Embryonic facial prominence (tissue), 1 donor: ENCODE results near the gene ENTPD1.
"Not testable (repeated sequence)": the region's sequence is repeated elsewhere in the genome, so short reads cannot be mapped to it uniquely, and the experiment has no call there.

Source experiments
- DNase-seq: peaks from one replicate; pipeline ENCODE4 v3.0.0-alpha.2; 2016; ENCODE audit errors: extremely low spot score

ENTPD1 gene

DNA sequence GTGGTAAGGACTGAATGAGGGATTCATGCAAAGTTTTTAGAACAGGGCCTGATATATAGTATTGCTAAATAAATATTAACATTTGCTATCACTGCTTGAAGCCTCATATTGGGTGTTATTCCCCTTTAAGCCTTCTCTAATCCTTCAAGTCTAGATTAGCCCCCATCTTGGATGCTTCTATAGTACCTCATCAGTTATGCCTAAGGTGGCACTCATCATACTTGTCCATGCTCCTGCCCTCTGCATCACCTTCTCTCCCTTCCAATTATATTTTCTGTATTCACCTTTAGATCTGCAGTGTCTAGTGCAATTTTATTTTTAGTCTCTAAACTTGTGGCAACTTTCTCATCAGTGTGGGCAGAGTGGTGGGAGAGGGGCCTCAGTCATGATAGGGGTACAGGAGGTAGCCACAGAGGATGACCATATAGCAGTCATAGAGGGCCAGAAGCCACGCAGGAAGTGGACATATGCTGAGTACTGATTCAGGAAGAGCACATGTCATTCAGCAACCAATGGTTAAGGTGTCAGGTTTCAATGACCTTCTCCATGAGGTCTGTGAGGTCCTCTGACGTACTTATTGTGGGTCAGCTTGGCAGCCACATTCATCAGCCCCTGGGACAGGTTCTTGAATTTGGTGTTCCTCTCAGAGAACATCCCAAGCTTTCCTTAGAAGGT, 2.5 kb downstream of the ENTPD1 start:
- DNase-seq, result no peak

DNA sequence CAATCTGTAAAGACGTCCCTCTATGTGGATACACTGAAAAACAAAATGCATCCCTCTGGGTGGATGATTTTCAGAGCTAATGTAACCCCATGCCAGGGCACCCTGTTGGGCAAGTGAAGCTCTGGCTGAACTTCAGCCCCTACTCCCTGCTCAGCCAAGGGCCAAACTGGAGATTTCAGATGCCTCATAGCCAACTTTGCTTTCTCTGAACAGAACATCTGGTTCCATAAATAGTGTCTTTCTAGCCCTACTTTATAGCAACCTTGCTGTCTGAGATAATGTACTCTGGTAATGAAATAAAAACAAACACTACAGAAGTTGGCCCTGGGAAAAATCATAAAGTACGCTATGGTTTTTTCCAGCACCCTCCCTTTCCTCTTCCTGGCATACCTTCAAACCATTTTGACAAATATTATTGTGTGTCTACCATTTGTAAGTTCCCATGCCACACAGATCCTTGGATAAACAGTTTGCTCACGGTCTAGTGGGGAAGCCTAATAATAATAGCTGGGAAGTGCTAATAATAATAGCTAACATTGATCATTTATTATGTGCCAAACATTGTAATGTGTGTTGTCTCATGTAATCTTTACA, 3.4 kb downstream of the ENTPD1 start:
- DNase-seq, result no peak

DNA sequence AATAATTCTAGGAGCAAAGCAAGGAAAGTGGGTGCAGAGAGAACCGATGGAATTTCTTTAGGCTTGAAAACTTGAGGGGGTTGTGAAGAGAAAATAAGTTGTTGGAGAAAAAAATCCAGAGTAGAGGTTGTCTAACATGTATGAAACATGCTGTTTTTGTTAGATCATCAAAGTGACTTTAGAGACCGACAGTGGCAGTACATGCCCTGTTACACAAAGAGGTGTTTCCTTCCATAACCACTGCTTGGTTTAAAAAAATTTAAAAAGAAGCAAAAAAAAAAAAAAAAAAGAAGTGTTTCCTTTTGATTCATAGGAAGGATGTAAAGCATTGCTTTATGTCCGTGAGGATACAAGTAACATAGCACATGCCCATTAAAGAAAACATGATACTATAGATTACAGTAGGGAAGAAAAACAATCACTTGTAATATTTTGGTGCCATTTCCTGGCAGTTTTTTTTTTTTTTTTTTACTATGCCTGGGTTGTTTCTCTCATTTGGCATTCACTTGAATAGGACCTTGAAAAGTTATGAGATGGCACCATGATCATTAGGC, 6.1 kb downstream of the ENTPD1 start:
- no peak for DNase-seq

DNA sequence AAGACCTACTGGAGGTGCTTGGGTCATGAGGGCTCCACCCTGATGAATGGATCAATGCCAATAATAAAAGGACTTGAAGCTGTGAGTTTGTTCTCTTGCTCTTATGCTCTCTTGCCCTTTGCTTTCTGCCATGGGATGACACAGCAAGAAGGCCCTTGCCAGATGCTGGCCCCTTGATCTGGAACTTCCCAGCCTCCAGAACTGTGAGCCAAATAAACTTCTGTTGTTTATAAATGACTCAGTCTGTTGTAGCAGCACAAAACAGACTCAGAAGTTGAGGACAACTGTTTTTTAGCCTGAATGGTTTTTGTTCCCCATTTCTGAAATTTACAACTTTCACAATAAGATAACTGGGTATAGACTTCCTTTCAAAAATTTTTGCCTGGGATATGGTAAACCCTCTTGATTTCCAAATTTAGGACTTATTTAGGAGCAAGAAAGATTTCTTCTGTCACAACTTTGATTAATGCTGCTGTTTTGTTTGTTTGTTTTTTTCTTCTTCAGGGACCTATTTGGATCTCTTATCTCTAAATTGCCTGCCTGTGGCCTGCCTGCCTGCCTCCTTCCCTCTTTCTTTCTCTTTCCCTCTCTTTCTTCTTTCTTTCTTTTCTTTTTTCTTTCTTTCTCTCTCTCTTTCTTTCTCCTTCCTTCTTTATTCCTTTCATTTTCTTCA, 12.1 kb downstream of the ENTPD1 start:
- DNase-seq, result no peak

DNA sequence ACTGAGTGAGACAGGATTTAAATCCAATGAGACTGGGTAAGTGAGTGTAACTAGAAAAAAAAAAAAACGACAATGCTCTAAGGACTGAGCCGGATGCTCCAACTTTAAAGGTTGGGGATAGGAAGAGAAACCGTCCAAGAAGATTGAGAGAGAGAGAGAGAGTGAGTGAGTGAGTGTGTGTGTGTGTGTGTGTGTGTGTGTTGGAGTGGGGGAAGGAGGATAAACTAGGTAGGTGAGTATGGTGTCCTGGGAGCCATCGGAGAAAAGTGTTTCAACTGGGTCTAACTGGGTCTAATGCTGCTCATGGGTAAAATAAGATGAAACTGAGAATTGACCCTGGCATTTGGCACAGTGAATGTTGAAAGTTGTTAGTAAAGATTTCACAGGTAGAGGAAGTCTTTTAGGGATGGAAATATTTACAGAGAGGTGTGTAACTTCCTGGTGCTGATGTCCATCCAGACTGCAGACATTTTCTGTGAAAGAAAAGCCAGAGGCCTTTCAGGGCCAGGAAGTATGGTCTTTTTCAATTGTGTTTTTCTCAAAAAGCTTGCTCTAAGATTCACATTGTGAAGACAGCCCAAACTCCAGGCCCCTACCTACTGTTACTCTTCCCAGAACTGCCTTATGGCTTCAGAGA, 14.2 kb downstream of the ENTPD1 start:
- no peak for DNase-seq

DNA sequence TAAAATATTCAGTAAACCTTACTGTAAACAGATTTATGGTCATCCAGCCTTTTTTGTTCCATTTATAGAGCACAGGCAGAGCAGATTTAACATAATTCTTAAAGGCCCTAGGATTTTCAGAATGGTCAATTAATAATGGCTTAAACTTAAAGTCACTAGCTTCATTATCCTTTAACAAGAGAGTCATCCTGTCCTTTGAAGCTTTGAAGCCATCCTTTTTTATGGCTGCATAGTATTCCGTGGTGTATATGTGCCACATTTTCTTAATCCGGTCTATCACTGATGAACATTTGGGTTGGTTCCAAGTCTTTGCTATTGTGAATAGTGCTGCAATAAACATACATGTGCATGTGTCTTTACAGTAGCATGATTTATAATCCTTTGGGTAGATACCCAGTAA, 17.5 kb downstream of the ENTPD1 start:
- DNase-seq, result not testable (repeated sequence)

DNA sequence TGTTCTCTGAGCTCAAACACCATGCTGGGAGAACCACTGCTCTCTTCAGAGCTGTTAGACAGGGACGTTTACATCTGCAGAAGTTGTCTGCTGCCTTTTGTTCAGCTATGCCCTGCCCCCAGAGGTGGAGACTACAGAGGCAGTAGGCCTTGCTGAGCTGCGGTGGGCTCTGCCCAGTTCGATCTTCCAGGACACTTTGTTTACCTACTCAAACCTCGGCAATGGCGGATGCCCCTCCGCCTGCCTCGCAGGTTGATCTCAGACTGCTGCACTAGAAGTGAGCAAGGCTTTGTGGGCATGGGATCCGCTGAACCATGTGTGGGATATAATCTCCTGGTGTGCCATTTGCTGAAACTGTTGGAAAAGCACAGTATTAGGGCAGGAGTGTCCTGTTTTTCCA, 21.7 kb downstream of the ENTPD1 start:
- not testable (repeated sequence) for DNase-seq

DNA sequence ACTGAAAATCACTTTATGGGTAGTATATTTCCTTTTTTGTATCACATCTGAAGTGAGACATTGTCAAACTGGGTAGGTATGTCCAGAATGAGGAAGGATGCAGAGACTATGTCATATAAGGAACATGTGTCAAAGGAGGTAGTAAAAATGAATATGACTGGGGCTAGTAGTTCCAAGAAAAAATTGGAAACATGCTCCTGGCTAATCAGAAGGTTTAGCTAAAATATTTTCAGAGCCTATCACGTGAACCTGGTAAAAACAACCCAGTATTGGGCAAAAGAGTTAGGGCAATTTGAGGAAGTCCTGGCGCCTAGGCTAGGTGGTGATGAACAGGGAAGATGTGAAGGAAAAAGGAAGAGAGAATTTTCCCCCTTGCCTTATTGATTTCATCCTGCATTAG, 26.4 kb downstream of the ENTPD1 start:
- no peak for DNase-seq

DNA sequence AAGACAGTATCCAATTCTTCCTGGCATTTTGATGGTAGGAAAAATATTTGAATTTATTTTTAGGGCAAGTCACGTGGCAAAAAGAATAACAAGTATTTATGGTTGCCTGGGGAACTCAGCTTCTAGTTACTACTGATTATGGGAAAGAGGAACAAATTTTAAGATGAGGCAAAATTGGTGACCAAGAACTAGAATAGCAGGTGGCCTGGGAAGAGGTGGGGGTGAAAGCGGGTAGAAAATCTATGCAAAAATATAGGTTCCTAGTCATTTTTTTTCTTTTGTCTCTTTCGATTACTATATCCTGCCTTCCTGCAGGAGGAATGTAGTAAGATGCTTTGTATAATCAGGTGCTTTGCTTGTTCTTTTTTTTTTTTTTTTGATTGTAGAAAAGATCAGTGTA, 27.8 kb downstream of the ENTPD1 start:
- DNase-seq, result no peak

DNA sequence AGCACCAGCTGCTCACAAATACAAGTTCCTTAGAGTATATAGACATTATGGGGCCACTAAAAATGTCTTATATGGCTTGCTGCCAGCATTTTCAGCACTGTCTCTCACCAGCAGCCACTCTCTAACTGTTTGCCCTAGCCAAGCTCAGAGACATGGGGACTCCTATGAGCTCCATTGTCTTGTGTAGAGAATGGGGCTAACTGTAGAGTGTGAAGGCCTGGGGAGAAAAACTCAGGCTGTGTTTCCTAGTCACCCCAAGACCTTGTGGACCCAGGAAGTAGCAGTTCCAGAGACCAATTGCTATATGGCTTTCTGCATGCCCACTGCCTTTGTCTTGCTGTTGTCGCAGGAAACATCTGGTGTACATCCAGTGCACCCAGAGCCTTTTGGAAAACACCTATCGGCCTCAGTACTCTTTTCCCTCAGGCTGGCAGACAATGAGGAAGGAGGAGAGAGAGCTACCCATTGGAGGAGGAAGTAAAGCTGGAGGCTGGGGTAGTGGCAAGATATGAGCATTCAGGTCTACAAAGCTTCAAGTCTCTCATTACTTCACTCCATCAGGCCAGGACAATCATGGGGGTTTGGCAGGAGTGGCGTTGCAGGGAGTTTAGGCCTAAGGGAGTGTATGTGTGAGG, 28.4 kb downstream of the ENTPD1 start:
- DNase-seq, result no peak

DNA sequence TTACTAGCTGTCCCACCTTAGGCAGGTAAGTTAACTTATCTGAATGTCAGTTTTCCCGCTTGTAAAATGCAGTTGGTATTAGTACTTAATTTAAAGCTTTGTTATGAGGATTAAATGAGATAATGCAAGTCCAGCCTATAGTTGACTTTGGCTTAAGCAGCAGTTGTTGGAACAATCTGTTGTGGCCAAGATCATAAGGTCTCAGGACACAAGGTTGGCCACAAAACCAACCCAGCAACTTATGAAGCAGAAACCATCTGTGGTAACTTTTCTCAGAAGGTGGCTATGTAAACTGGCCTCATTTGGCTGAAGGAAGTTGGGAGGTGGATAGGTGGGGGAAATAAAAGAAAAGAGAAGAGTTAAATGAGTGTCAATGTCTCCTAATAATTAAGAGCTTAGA, 29.4 kb downstream of the ENTPD1 start:
- no peak for DNase-seq

DNA sequence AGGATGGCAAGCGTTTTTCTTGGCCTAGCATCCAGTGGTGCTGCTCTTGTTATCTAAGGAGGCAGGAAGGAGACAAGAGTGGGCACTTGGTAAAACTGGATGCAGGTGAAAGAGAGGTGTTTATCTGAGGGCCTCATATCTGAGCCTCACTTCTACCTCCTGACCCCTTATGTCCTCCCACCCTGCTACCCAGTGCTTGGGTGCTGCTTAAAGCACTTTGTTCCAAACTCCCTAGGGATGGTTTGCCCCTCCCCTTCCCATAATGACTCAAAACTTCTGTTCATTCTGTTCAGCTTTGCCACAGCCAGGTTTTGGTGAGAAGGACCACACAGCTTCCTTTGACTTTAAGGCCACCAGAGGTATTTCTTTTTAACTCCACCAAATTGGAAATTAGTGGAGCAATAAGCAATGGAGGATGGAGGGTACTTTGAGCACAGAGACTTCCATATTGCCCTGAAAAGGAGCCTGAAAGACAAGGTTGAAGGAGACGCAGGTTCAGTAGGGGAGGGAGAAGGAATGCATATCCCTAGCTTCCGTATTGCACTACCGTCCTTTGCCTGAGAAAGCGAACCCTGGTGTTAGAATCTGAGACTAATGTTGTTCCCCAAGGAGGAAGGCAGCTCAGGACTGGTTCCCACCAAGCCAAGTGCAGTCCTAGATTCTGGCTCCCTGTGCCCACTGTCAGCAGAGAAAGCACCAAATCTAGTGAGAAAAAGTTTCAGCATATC, 30.1 kb downstream of the ENTPD1 start:
- no peak for DNase-seq

DNA sequence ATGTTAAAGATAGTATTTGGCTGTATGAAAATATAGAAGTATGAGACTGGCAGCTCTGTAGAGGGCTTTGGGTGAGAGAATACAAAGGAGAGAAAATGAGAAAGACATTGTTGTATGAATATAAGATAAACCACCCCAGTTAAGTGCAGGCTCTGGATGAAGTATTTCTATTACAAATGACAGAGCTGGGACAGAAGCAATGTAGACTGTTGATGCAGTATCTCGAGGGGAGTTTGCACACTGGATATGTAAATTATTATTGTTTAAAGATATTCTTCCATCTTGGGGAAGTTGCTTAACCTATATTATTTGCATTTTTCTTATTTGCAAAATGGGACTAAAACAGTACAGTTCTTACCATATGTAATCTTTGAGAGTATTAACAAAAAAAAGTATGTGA, 31.5 kb downstream of the ENTPD1 start:
- DNase-seq, result no peak

DNA sequence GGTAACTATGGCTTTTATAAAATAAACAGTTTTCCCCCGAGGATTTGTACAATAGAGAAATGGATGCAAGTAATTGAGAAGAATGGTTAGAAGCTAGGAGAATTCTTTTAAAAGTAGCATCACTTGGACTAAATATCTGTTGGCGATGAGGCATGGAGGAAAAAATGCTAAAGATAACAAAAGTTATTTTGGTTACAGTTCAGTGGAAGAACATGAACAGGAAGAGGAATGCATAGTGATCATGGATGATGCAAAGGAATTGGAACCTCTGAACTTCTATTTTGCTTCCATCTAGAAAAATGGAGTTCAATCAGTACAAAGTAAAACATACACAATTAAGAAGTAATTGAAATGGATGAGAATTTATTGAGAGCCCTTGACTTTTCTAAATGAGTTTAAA, 32.9 kb downstream of the ENTPD1 start:
- no peak for DNase-seq

DNA sequence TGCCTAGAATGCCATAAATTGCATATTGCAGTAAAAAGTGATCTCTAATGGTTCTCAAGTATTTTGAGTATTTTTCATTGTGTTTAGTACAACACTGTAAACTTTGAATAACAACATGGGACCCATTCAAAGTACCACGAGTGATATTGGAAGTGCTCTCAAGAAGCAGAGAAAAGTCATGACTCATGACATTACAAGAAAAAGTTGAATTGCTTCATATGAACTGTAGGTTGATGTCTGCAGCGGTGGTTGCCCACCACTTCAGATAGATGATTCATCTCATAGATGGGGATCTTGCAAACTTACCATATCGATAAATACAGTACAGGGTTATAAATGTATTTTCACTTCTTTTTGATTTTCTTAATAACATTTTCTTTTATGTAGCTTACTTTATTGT, 33.9 kb downstream of the ENTPD1 start:
- no peak for DNase-seq

DNA sequence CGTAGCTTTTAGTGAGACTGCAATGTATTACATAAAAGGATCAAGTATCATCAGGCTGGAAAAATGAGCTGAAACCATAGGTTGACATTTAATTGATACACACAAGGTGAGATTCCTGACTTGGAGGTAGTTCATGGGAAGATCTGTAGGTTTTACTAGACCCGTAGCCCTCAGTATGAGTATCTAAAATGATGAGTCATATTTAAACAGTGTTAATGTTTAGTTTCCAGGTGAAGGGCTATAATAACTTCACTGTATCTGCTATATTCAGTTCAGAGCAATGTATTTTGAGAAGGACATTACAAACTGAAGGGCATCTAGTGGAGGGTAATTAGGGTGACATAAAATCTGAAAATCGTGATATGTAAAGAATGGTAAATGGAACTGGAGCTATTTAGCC, 35.0 kb downstream of the ENTPD1 start:
- no peak for DNase-seq

DNA sequence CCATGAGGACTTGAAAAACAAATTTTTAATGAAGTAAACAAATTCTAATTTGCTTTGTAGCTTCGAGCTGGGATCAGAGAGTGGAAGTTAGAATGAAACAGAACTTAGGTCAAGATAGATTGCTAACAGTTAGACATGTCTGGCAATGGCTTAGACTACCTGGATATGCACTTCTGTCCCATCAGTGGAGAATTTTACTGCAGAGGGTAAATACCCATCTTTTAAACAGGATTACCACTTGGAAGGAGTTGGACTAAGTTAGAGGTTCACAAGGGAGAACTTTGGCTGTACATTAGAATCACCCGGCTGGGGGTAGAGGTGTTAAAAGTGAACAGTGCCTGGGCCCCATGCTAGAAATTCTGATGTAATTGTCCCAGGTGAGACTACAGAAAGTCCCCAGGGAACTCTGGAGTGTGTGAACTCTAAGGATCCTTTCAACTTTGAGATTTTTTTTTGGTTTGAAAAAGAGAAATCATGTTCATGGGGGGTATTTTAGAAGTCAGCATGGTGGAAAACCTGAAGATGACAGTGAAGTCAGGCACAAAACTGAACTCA, 35.5 kb downstream of the ENTPD1 start:
- DNase-seq, result no peak

DNA sequence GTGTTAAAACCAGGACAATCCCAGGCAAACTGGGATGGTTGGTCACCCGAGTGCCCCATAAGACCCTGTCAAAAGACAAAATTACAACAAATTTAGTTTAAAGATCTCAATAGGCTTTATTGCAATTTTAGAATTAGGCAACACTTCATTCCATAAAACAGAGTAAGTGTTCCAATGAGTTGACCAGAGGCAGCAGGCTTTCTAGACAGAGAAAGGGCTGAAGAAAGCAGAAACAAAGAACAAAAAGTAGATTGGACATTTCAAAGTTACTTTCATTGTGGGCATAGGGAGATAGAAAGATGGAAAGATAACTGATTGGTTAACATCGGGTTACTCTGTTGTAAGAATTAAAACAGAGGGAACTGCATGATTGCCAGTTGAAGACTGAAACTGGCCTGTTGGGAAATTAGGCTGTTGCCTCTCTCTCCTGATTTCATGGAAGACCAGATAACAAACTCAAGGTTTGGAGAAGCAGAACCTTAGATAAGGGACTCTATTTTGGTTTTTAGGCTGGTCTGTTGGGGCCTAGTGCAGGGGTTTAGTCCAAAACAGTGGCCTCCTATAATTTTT, 36.3 kb downstream of the ENTPD1 start:
- DNase-seq, result no peak

DNA sequence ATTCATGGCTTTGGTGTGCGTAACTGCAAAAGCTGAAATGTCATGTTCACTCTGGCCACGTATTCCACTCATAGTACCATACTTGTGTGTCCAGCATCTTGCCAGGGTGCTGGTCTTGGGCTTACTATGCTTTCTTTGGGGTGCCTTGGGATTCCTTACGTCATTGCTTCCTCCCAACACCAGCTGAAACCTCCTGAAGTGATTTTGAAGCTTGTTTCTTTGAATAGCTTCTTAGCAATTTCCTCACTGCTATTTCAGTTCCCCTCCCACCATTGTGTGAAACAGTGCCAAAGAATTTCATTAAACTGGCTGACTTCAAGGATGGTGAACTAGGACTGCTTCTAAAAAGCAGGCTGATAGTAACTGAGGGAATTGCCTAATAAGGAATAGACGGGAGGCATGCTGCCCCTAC, 36.9 kb downstream of the ENTPD1 start:
- DNase-seq, result no peak

DNA sequence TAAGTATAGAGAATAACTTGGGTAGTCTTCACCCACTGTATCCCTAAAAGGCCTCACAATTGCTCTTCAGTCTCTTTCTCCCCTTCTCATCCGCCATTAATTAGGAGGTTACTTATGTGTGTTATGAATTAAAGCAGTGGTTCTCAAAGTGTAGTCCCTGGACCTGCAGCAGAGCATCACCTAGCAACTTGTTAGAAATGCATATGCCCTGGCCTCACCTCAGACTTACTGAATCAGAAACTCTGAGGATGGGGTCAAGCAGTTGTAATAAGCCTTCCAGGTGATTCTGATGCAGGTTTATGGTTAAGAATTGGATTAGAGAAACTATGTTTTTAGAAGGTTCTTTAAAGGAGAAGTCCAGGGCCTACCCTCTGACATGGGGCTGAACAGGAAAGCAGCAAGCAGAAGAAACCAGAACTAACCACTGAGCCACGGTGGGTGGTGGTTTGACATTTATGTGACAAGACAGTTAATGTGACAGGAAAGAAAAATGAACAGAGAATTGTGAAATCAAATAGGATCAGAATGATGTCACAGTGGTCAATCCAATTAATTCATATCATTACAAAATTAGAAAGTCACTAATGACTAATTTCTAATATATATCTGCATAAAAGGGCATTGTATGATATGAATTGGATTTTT, 37.6 kb downstream of the ENTPD1 start:
- DNase-seq, result no peak
